HepG2 (cell line): ENCODE data around the gene ZNF3. TPM values are rescaled to one million over a fixed set of nuclear protein-coding genes. Genes with fewer than 3 reads are reported as not detected.

ENCODE experiments used
- ARHGAP35 ChIP-seq: sonication (generic); formaldehyde crosslinking; IDR thresholded peaks from 2 replicates; pipeline ENCODE4 v1.9.0; 2022; ENCODE audit warnings: mild to moderate bottlenecking, inconsistent platforms, moderate library complexity, missing genetic modification reagents, borderline replicate concordance
- ARNTL ChIP-seq: sonication (generic); formaldehyde crosslinking; IDR thresholded peaks from 2 replicates; pipeline ENCODE4 v1.4.0; 2020; ENCODE audit warnings: mild to moderate bottlenecking, missing genetic modification reagents
- BRCA1 ChIP-seq: sonication (generic); formaldehyde crosslinking; IDR thresholded peaks from 2 replicates; pipeline ENCODE4 v1.4.0; 2020; ENCODE audit warnings: missing genetic modification reagents
- ELK4 ChIP-seq: sonication (generic); formaldehyde crosslinking; IDR thresholded peaks from 2 replicates; pipeline ENCODE4 v1.9.0; 2021; ENCODE audit warnings: missing genetic modification reagents, borderline replicate concordance
- HINFP ChIP-seq: sonication (generic); formaldehyde crosslinking; IDR thresholded peaks from 2 replicates; pipeline ENCODE4 v1.4.0; 2020; ENCODE audit warnings: low read depth, mild to moderate bottlenecking, missing genetic modification reagents
- IKZF5 ChIP-seq: IDR thresholded peaks from 2 replicates; pipeline ENCODE4 v1.6.1; 2018; ENCODE audit warnings: missing genetic modification reagents, mild to moderate bottlenecking, missing compliant biosample characterization
- MYC ChIP-seq: sonication (generic); formaldehyde crosslinking; IDR thresholded peaks from 2 replicates; pipeline ENCODE4 v1.9.0; 2021; ENCODE audit warnings: missing genetic modification reagents, borderline replicate concordance
- NR2C2 ChIP-seq: sonication (generic); formaldehyde crosslinking; IDR thresholded peaks from 2 replicates; pipeline ENCODE4 v1.4.0; 2020; ENCODE audit warnings: missing genetic modification reagents, mild to moderate bottlenecking, moderate library complexity, borderline replicate concordance
- RBAK ChIP-seq: sonication (generic); formaldehyde crosslinking; IDR thresholded peaks from 2 replicates; pipeline ENCODE4 v1.5.1; 2020; ENCODE audit warnings: mild to moderate bottlenecking, missing genetic modification reagents
- RXRA ChIP-seq: sonication (generic); formaldehyde crosslinking; IDR thresholded peaks from 2 replicates; pipeline ENCODE4 v1.5.1; 2020; ENCODE audit warnings: missing genetic modification reagents
- SALL2 ChIP-seq: sonication (generic); formaldehyde crosslinking; IDR thresholded peaks from 2 replicates; pipeline ENCODE4 v1.8.1; 2023; ENCODE audit warnings: mild to moderate bottlenecking, missing genetic modification reagents, inconsistent platforms
- SMC3 ChIP-seq: IDR thresholded peaks from 2 replicates; pipeline ENCODE4 v1.6.1; 2011; ENCODE audit warnings: low read length, improper control_type of control experiment
- SNAPC5 ChIP-seq: sonication (generic); formaldehyde crosslinking; IDR thresholded peaks from 2 replicates; pipeline ENCODE4 v1.8.1; 2023; ENCODE audit warnings: mild to moderate bottlenecking, missing genetic modification reagents, borderline replicate concordance
- SRSF1 ChIP-seq: fragments of 200-400 bp; formaldehyde crosslinking; optimal IDR thresholded peaks from 2 replicates; pipeline ENCODE3; 2017; ENCODE audit warnings: mild to moderate bottlenecking, low read depth, low read length, moderate library complexity
- ZC3H13 ChIP-seq: sonication (generic); formaldehyde crosslinking; IDR thresholded peaks from 2 replicates; pipeline ENCODE4 v1.8.1; 2023; ENCODE audit warnings: mild to moderate bottlenecking, missing genetic modification reagents, moderate library complexity
- ZFP1 ChIP-seq: IDR thresholded peaks from 2 replicates; pipeline ENCODE4 v1.6.1; 2016
- ZFP37 ChIP-seq: sonication (generic); formaldehyde crosslinking; IDR thresholded peaks from 2 replicates; pipeline ENCODE4 v1.4.0; 2020; ENCODE audit warnings: missing genetic modification reagents, borderline replicate concordance
- ZNF136 ChIP-seq: sonication (generic); formaldehyde crosslinking; IDR thresholded peaks from 2 replicates; pipeline ENCODE4 v1.8.1; 2022; ENCODE audit warnings: low read depth, mild to moderate bottlenecking, moderate library complexity, missing genetic modification reagents
- ZNF263 ChIP-seq: sonication (generic); formaldehyde crosslinking; IDR thresholded peaks from 2 replicates; pipeline ENCODE4 v1.4.0; 2020; ENCODE audit warnings: missing genetic modification reagents
- ZNF597 ChIP-seq: sonication (generic); formaldehyde crosslinking; IDR thresholded peaks from 2 replicates; pipeline ENCODE4 v1.5.0; 2020; ENCODE audit warnings: missing genetic modification reagents
- ZNF670 ChIP-seq: sonication (generic); formaldehyde crosslinking; IDR thresholded peaks from 2 replicates; pipeline ENCODE4 v1.8.0; 2022; ENCODE audit warnings: mild to moderate bottlenecking, missing genetic modification reagents, borderline replicate concordance
- ZNF703 ChIP-seq: sonication (generic); formaldehyde crosslinking; IDR thresholded peaks from 2 replicates; pipeline ENCODE4 v1.5.1; 2020; ENCODE audit warnings: missing genetic modification reagents, mild to moderate bottlenecking, moderate library complexity, borderline replicate concordance
- ZNF749 ChIP-seq: sonication (generic); formaldehyde crosslinking; IDR thresholded peaks from 2 replicates; pipeline ENCODE4 v1.8.0; 2022; ENCODE audit warnings: mild to moderate bottlenecking, missing genetic modification reagents, moderate library complexity, borderline replicate concordance
- ZNF792 ChIP-seq: IDR thresholded peaks from 2 replicates; pipeline ENCODE4 v1.6.1; 2016
- ZSCAN9 ChIP-seq: IDR thresholded peaks from 2 replicates; pipeline ENCODE4 v1.6.1; 2016; ENCODE audit warnings: borderline replicate concordance
- polyA plus RNA-seq, 8 experiments: library from polyadenylated mRNA; depleted of rRNA in 3 of 8; stranded (reverse) in 7 of 8; unstranded in 1 of 8; fragments of >200 nt; fragmentation: Illumina TruSeq in 4 of 8; extraction: Trizol in 4 of 8; gene quantifications; 2 replicates each; pipeline versions ENCODE4 v1.2.1 to v1.2.3, GENCODE V29; 2011 to 2016; ENCODE audit warnings: low read depth in 4 of 8, missing spikeins in 1 of 8, mixed read lengths in 1 of 8; ENCODE audit not compliant: insufficient read depth in 1 of 8
- total RNA-seq, 5 experiments: library from RNA; depleted of rRNA; stranded (reverse); fragments of >200 nt; fragmentation: Illumina TruSeq; extraction: Trizol; gene quantifications; 2 replicates each; pipeline ENCODE4 v1.2.3, GENCODE V29; 2016; ENCODE audit warnings: low read depth in 1 of 5

ZNF3 gene
- total and polyA plus RNA-seq, 2 of the 13 experiments (the other 11 are each of a cell fraction or from before 2014, with no cell fraction given): 33.7 to 56.9 TPM

- TF ChIP-seq IKZF5 (peak; percentile 80), SRSF1 (no peak), ZNF792 (CRISPR knock-in tag) (peak; percentile 87; the same call in 1 of the 2 replicates), MYC (CRISPR knock-in tag) (peak; percentile 97), SNAPC5 (CRISPR knock-in tag) (no peak), ZNF597 (no peak), RXRA (CRISPR knock-in tag) (peak; percentile 31; the same call in 1 of the 2 replicates), SALL2 (peak; percentile 84), ARHGAP35 (CRISPR knock-in tag) (peak; percentile 71; the same call in 1 of the 2 replicates), ZFP37 (CRISPR knock-in tag) (peak; percentile 63; the same call in 1 of the 2 replicates), ELK4 (no peak), HINFP (peak; percentile 94), RBAK (no peak), ZNF703 (CRISPR knock-in tag) (peak; percentile 90; the same call in 1 of the 2 replicates), ZFP1 (CRISPR knock-in tag) (peak; percentile 56; the same call in 1 of the 2 replicates), SMC3 (no peak), BRCA1 (CRISPR knock-in tag) (no peak), ARNTL (peak; percentile 90), ZNF749 (CRISPR knock-in tag) (peak; percentile 99), ZNF263 (CRISPR knock-in tag) (peak; percentile 58; the same call in 1 of the 2 replicates), ZC3H13 (peak; percentile 83; the same call in 1 of the 2 replicates), NR2C2 (CRISPR knock-in tag) (peak; percentile 92), ZNF670 (CRISPR knock-in tag) (no peak), ZSCAN9 (CRISPR knock-in tag) (0 out of 2 replicates have a peak, but pooled peaks have one; percentile 46), ZNF136 (peak; percentile 90)
These were observed 7.3 kb upstream of the ZNF3 start, which contains the start of gene COPS6 (continued) for GRCh38 chr7:100088621-100089457.
